GM18868 (cell line): ENCODE results near the gene DQX1.

Source experiments
- ATAC-seq: cut with Tn5 transposase; IDR thresholded peaks from one replicate; pipeline ENCODE4 v1.9.1; 2021; ENCODE audit warnings: mild to moderate bottlenecking, moderate library complexity; ENCODE audit not compliant: unreplicated experiment

Gene DQX1

GRCh38 chr2:74534411-74534810, 8.4 kb upstream of the DQX1 start:
- ATAC-seq, result no peak

GRCh38 chr2:74533464-74533863, 7.4 kb upstream of the DQX1 start:
- ATAC-seq, result no peak

GRCh38 chr2:74532222-74532621, 6.2 kb upstream of the DQX1 start:
- no peak for ATAC-seq

GRCh38 chr2:74531666-74532065, 5.6 kb upstream of the DQX1 start:
- ATAC-seq, result no peak

GRCh38 chr2:74530239-74531187, 4.5 kb upstream of the DQX1 start:
- ATAC-seq, result peak; percentile 33

- ATAC-seq, result peak; percentile 79
Observed at GRCh38 chr2:74529357-74530238, 3.6 kb upstream of the DQX1 start, which contains the start of the genes AUP1 and HTRA2. Gene AUP1 (minus strand): TSS chr2:74529706. CDS start chr2:74529629, 77 bp downstream. Gene HTRA2 (plus strand): TSS chr2:74529933. CDS start chr2:74530007, 74 bp downstream.

- peak; percentile 0 for ATAC-seq
Observed at GRCh38 chr2:74528600-74529356, 2.7 kb upstream of the DQX1 start.

- ATAC-seq, result no peak
Observed at GRCh38 chr2:74527741-74528140, 1.7 kb upstream of the DQX1 start.

- no peak for ATAC-seq
Observed at GRCh38 chr2:74526649-74527230, 709 bp upstream of the DQX1 start.

GRCh38 chr2:74524955-74525716, 895 bp downstream of the DQX1 start:
- no peak for ATAC-seq

- ATAC-seq, result no peak
Observed at GRCh38 chr2:74524005-74524404, 2.0 kb downstream of the DQX1 start.

- ATAC-seq, result no peak
Observed at GRCh38 chr2:74522516-74522915, 3.5 kb downstream of the DQX1 start.

GRCh38 chr2:74516650-74517049, 9.4 kb downstream of the DQX1 start:
- ATAC-seq, result no peak

GRCh38 chr2:74515981-74516633, 9.9 kb downstream of the DQX1 start:
- no peak for ATAC-seq

- ATAC-seq, result no peak
Observed at GRCh38 chr2:74515271-74515980, 10.6 kb downstream of the DQX1 start.

GRCh38 chr2:74514368-74515270, 11.4 kb downstream of the DQX1 start, which contains the start of gene TLX2:
Gene TLX2 (plus strand): TSS chr2:74514450. CDS start chr2:74514807, 357 bp downstream.
- ATAC-seq, result no peak

GRCh38 chr2:74513605-74514367, 12.2 kb downstream of the DQX1 start:
- ATAC-seq, result no peak
